ENCODE results near the gene KCNH1.

The KCNH1 gene

DNA sequence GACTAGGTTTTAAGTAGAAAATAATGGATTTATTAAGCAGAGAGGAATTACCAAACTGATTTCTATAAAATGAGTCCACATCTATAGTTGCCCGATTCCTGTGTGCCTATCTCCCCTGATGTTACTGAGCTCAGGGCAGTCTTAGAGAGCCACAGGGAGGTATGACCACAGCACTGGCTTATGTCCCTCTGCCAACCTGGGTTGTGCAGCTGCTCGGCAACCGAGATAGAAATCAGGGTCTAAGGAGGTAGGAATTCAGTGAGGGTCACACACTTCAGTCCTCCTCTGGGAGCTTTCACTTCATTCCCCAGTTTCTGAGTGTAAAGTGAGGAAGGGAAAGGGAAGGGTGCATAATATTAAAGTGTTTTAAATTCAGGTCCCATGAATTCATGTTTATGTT, 386.8 kb downstream of the KCNH1 start:
- no peak for DNase-seq (ENCODE audit: low read depth)
- H3K4me3 ChIP-seq (ENCODE audit: low read depth, low read length) = no peak overlapping the region
- TF ChIP-seq MYC (IDR thresholded peaks at IDR 0.05; ENCODE audit: low read depth, low read length) (no peak), POLR2A (IDR thresholded peaks at IDR 0.05; ENCODE audit: extremely low read depth, insufficient read length) (no peak), CTCF (IDR thresholded peaks at IDR 0.05; ENCODE audit: low read depth, low read length) (no peak)
- TF ChIP-seq, protein P1, sequence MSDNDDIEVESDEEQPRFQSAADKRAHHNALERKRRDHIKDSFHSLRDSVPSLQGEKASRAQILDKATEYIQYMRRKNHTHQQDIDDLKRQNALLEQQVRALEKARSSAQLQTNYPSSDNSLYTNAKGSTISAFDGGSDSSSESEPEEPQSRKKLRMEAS (IDR thresholded peaks at IDR 0.05; ENCODE audit: low read depth, low read length) = no peak

- TF ChIP-seq MYC (IDR thresholded peaks at IDR 0.05; ENCODE audit: low read depth, low read length) (no peak), POLR2A (IDR thresholded peaks at IDR 0.05; ENCODE audit: extremely low read depth, insufficient read length) (no peak), CTCF (IDR thresholded peaks at IDR 0.05; ENCODE audit: low read depth, low read length) (no peak)
- TF ChIP-seq, protein P1 (IDR thresholded peaks at IDR 0.05; ENCODE audit: low read depth, low read length) = no peak
- DNase-seq (ENCODE audit: low read depth) = no peak
- H3K4me3 ChIP-seq (ENCODE audit: low read depth, low read length) = no peak overlapping the region
Measured at GRCh38 chr1:210746024-210746731, 387.8 kb downstream of the KCNH1 start.

DNA sequence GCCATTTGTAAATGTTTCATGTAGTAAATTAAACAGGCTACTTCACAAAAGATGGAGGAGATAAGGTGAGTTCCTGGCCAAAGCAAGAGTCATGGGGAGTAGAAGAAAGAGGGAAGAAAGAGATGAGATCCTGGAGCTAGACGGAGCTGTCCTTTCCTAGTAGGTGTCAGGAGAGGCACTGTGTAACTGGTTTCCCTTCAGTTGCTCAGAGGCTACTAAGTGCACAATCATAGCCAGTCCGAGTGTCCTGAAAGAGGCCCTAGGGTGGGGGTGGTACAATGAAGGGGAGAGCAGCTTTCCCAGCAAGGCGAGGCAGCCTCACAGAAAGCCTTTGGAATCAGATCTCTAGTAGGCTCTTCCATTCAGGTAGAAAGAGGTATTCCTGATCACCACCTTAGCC, 390.9 kb downstream of the KCNH1 start:
- TF ChIP-seq POLR2A (IDR thresholded peaks at IDR 0.05; ENCODE audit: extremely low read depth, insufficient read length) (no peak), CTCF (IDR thresholded peaks at IDR 0.05; ENCODE audit: low read depth, low read length) (no peak), MYC (IDR thresholded peaks at IDR 0.05; ENCODE audit: low read depth, low read length) (no peak)
- TF ChIP-seq, protein P1 (IDR thresholded peaks at IDR 0.05; ENCODE audit: low read depth, low read length) = no peak

DNA sequence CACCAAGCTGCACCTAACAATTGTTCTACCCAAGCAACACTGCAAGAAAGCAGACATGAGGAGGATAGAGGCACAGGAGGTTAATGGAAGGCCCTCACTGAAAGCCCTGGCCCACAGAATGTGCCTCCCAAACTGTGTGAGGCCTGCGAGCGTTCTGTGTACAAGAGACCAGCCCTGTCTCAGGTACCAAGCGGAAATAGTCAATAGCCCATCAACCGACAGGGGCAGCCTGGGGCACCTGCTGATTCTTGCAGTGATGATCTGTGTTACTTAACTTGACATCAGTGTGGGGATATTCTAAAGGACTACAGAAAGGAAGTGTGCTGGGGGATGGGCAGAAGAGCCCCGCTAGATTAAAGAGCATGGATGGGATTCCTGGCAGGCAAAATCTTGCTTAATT, 392.4 kb downstream of the KCNH1 start:
- no peak overlapping the region for H3K4me3 ChIP-seq (ENCODE audit: low read depth, low read length)
- TF ChIP-seq, protein P1 (IDR thresholded peaks at IDR 0.05; ENCODE audit: low read depth, low read length) = no peak
- TF ChIP-seq MYC (IDR thresholded peaks at IDR 0.05; ENCODE audit: low read depth, low read length) (no peak), CTCF (IDR thresholded peaks at IDR 0.05; ENCODE audit: low read depth, low read length) (no peak), POLR2A (IDR thresholded peaks at IDR 0.05; ENCODE audit: extremely low read depth, insufficient read length) (no peak)
- no peak for DNase-seq (ENCODE audit: low read depth)

More for the DNA sequence above, 390.9 kb downstream of the KCNH1 start:
- H3K4me3 ChIP-seq (ENCODE audit: low read depth, low read length) = no peak overlapping the region
- no peak for DNase-seq (ENCODE audit: low read depth)

DNA sequence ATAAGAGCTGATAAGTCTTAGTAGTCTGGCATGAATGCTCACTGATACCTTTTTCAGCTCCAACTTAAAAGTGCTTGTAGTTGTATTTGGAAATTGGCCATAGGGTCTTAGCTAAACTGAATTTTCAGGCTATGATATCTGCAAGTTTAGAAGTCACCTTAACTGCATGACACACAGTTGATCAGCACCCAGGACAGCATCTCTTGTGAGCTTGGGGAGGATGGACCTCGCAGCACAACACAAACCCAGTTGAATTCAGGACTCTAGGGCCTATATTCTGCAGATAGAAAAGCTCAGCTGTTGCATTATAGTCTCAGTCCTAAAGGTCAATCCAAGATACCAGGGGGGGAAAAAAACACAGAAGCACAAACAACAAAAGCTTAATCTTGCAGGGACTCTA, 394.3 kb downstream of the KCNH1 start:
- no peak overlapping the region for H3K4me3 ChIP-seq (ENCODE audit: low read depth, low read length)
- TF ChIP-seq MYC (IDR thresholded peaks at IDR 0.05; ENCODE audit: low read depth, low read length) = no peak
- TF ChIP-seq CTCF (IDR thresholded peaks at IDR 0.05; ENCODE audit: low read depth, low read length) = no peak
- TF ChIP-seq, protein P1 (IDR thresholded peaks at IDR 0.05; ENCODE audit: low read depth, low read length) = no peak
- no peak for TF ChIP-seq POLR2A (IDR thresholded peaks at IDR 0.05; ENCODE audit: extremely low read depth, insufficient read length)
- DNase-seq (ENCODE audit: low read depth) = no peak
